Measurements from ENCODE around the gene PIAS2. TPM values are rescaled to one million over a fixed set of nuclear protein-coding genes. Genes with fewer than 3 reads are reported as not detected.

PIAS2 gene
- total and polyA plus RNA-seq, 5 donors, result 7.7 to 44.0 (median 40.6) TPM

DNA sequence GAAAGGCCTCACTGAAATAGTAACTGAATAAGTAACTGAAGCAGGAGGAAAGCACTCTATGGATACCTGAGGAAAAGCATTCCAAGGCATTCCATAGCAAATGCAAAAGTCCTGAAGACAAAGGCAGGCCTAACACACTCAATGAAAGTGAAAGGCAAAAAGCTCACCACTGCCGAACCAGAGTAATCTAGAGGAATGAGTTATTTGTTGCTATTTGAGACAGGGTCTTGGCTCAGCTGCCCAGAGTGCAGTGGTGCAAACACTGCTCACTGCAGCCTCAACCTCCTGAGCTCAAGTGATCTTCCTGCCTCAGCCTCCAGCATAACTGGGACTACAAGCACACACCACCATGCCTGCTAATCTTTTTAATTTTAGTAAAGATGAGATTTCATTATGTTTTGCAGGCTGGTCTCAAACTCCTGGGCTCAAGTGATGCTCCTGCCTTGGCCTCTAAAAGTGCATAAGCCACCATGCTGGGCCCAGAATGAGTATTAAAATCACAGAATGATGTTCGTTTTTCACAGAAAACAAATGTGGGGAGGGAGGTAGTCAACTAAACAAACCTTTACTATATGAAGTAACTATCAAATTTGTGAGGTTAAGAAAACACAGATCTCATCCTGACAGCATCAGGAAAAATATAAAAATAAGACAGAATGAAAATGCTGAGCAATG is 17.9 kb downstream of the PIAS2 start:
- Histone ChIP-seq H3K27me3 (ENCODE audit: control insufficient read depth, insufficient read depth) (no peaks in the 10 kb centered on the region), H3K4me1 (ENCODE audit: control insufficient read depth, insufficient read depth, low read length) (no peaks in the 10 kb centered on the region), H3K9me3 (ENCODE audit: control insufficient read depth, low read length) (no peaks in the 10 kb centered on the region), H3K27ac (ENCODE audit: low read length) (no peak overlapping the region), H3K4me3 (ENCODE audit: low read length) (no peak overlapping the region)
- intact Hi-C loops (cut with DNase I), result no loop called here
- ATAC-seq, result no peak
- 75% methylated on average over 2 of the region's 2 CpGs for WGBS
- DNase-seq, result no peak

DNA sequence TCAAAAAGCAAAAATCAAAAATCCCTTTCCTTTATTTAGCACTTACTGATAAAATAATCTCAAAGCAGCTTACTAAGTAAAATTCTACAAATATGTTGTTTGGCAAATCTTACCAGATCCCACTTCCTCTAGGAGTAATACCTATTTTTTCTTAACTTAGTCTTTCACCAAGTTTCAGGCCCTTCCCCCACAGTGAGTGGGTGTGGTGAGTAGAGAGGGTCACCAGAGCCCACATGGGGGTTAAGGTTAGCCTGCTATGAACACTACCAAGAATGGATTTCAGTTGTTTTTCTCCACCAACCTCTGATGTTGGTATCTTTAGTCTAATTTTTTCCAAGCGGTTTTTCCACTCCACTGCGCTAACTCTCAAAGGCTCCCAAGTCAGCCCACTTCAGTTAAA is 23.2 kb downstream of the PIAS2 start:
- peaks cover 1% of the 10 kb centered on the region for H3K4me1 ChIP-seq (ENCODE audit: control insufficient read depth, insufficient read depth, low read length)
- intact Hi-C loops (cut with DNase I), result no loop called here
- DNase-seq, result no peak
- no peak overlapping the region for H3K4me3 ChIP-seq (ENCODE audit: low read length)
- H3K9me3 ChIP-seq (ENCODE audit: control insufficient read depth, low read length), result no peaks in the 10 kb centered on the region
- H3K27ac ChIP-seq (ENCODE audit: low read length), result no peak overlapping the region
- no peak for ATAC-seq
- 98% methylated on average over 2 of the region's 2 CpGs for WGBS
- no peaks in the 10 kb centered on the region for H3K27me3 ChIP-seq (ENCODE audit: control insufficient read depth, insufficient read depth)

DNA sequence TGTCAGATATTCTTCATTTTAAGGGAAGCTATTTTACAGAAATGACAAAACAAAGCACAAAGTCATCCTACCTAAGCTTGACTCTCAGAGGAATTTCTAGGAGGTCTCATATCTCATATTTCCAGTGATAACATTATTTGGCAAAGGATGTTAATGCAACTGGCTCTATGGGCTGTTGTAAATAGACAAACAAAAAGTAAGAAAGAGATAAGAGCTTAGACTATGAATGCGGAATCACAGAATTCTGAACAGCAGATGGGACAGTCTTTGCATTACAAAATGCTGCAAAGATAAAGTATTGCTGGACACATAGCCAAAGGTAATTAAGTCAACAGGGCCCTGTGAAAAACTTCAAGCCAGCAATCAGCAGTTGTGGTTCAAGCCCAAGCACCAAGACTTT is 23.9 kb downstream of the PIAS2 start:
- H3K9me3 ChIP-seq (ENCODE audit: control insufficient read depth, low read length), result no peaks in the 10 kb centered on the region
- 67% methylated on average over 1 of the region's 1 CpG for WGBS
- ATAC-seq (no peak), DNase-seq (no peak)
- no peak overlapping the region for H3K4me3 ChIP-seq (ENCODE audit: low read length)
- H3K27ac ChIP-seq (ENCODE audit: low read length), result no peak overlapping the region
- peaks cover 1% of the 10 kb centered on the region for H3K4me1 ChIP-seq (ENCODE audit: control insufficient read depth, insufficient read depth, low read length)
- intact Hi-C loops (cut with DNase I), result no loop called here
- H3K27me3 ChIP-seq (ENCODE audit: control insufficient read depth, insufficient read depth), result no peaks in the 10 kb centered on the region

DNA sequence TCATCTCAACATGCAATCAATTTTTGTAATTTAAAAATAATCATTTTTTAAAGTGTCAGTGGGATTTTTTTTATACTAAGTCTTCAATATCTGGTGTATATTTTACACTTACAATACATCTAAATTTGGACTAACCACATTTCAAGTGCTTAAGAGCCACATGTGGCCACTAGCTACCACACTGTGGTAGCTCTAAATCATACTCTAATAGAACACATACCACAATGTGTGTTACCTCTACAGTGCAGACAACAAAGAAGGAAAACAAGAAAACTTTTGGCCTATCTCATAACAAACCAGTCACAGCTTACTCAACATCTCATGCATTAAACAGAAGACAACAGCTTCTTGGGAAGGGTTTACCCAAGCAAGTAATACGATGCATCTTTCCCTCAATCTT is 24.5 kb downstream of the PIAS2 start:
- 94% methylated on average over 1 of the region's 1 CpG for WGBS
- H3K4me3 ChIP-seq (ENCODE audit: low read length), result no peak overlapping the region
- no peaks in the 10 kb centered on the region for H3K27me3 ChIP-seq (ENCODE audit: control insufficient read depth, insufficient read depth)
- DNase-seq, result no peak
- H3K27ac ChIP-seq (ENCODE audit: low read length), result no peak overlapping the region
- ATAC-seq, result no peak
- peaks cover 1% of the 10 kb centered on the region for H3K4me1 ChIP-seq (ENCODE audit: control insufficient read depth, insufficient read depth, low read length)
- no peaks in the 10 kb centered on the region for H3K9me3 ChIP-seq (ENCODE audit: control insufficient read depth, low read length)
- intact Hi-C loops (cut with DNase I), result no loop called here

DNA sequence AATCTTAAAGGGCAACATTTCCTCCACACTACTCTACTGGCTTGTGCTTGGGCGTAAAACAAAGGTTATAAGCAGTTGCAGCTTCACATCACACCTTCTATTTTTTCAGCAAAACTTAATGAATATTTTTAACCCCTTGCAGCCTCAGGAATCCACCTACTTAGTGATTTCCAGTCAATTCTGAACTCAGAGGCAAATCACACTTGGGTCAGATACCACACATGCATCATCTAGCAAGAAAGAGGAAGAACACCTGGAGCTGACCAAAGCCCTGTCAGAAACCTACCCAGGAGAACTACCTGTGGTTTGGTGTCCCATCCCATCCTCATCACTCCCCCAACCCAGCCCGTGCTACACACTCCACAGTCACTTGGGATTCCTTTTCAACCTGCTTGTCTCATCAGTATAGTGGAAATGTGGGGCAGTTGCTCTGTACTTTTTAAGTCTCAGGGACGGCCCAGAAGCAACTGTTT is 25.5 kb downstream of the PIAS2 start:
- no peaks in the 10 kb centered on the region for H3K9me3 ChIP-seq (ENCODE audit: control insufficient read depth, low read length)
- peaks cover 1% of the 10 kb centered on the region for H3K4me1 ChIP-seq (ENCODE audit: control insufficient read depth, insufficient read depth, low read length)
- no peak overlapping the region for H3K4me3 ChIP-seq (ENCODE audit: low read length)
- intact Hi-C loops (cut with DNase I), result no loop called here
- H3K27me3 ChIP-seq (ENCODE audit: control insufficient read depth, insufficient read depth), result no peaks in the 10 kb centered on the region
- H3K27ac ChIP-seq (ENCODE audit: low read length), result no peak overlapping the region
- DNase-seq, result no peak
- no peak for ATAC-seq
- 73% methylated on average over 3 of the region's 3 CpGs for WGBS

DNA sequence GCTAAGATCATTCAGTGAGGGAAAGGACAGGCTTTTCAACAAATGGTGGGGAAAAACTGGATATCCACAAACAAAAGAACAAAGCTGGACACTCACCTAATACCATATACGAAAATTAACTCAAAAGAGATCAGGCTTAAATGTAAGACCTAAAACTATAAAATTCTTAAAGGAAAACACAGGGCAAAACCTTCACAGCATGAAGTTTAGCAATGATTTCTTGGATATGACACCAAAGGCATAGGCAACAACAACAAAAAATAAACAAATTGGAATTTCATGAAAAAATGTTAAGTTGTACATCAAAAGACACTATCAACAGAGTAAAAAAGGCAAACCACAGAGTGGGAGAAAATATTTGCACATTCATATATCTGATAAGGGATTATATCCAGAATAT is 28.3 kb downstream of the PIAS2 start:
- ATAC-seq (no peak), DNase-seq (no peak)
- intact Hi-C loops (cut with DNase I), result no loop called here
- WGBS, result 97% methylated on average over 1 of the region's 1 CpG
- Histone ChIP-seq H3K4me3 (ENCODE audit: low read length) (no peak overlapping the region), H3K9me3 (ENCODE audit: control insufficient read depth, low read length) (no peaks in the 10 kb centered on the region), H3K27me3 (ENCODE audit: control insufficient read depth, insufficient read depth) (no peaks in the 10 kb centered on the region), H3K4me1 (ENCODE audit: control insufficient read depth, insufficient read depth, low read length) (peaks cover 3% of the 10 kb centered on the region), H3K27ac (ENCODE audit: low read length) (no peak overlapping the region)

DNA sequence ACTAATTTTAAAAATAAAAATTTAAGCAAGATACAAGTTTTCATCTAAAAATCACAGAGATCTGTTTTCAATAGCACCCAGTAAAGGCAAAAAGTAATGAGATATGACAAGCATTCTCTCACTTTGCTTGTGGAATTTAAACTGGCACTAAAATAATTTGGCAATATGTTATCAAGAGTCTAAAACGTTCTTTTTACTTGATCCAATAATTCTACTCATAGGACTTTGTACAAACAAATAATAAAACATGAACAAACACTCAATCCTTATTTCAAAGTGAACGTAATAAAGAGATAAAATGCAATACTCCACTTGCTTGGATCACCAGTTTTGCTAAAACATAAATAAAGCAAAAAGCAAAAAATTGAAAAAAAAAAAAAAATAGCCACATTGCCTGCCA is 30.4 kb downstream of the PIAS2 start:
- Histone ChIP-seq H3K27me3 (ENCODE audit: control insufficient read depth, insufficient read depth) (no peaks in the 10 kb centered on the region), H3K27ac (ENCODE audit: low read length) (no peak overlapping the region), H3K9me3 (ENCODE audit: control insufficient read depth, low read length) (no peaks in the 10 kb centered on the region), H3K4me3 (ENCODE audit: low read length) (no peak overlapping the region), H3K4me1 (ENCODE audit: control insufficient read depth, insufficient read depth, low read length) (peaks cover 3% of the 10 kb centered on the region)
- ATAC-seq (no peak), DNase-seq (no peak)
- intact Hi-C loops (cut with DNase I), result no loop called here
- WGBS, result 46% methylated on average over 2 of the region's 2 CpGs

DNA sequence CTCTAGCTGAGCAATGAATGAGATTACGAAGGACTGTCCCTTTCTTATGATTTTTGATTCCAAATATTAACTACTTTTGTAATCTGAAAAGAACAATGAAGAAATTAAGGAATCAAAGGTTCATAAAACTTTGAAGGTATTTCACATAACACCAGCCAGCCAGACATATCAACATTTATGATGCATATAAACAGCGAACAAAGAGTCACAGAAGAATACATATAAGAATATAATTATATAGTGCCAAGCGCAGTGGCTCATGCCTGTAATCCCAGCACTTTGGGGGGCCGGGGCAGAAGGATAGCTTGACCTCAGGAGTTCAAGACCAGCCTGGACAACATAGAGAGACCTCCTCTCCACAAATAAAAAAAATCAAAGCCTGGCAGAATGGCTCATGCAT is 34.1 kb downstream of the PIAS2 start:
- intact Hi-C loops (cut with DNase I), result no loop called here
- no peaks in the 10 kb centered on the region for H3K9me3 ChIP-seq (ENCODE audit: control insufficient read depth, low read length)
- no peak for DNase-seq
- no peaks in the 10 kb centered on the region for H3K27me3 ChIP-seq (ENCODE audit: control insufficient read depth, insufficient read depth)
- H3K4me1 ChIP-seq (ENCODE audit: control insufficient read depth, insufficient read depth, low read length), result peaks cover 2% of the 10 kb centered on the region
- WGBS, result 95% methylated on average over 4 of the region's 4 CpGs
- H3K4me3 ChIP-seq (ENCODE audit: low read length), result no peak overlapping the region
- no peak overlapping the region for H3K27ac ChIP-seq (ENCODE audit: low read length)
- no peak for ATAC-seq

DNA sequence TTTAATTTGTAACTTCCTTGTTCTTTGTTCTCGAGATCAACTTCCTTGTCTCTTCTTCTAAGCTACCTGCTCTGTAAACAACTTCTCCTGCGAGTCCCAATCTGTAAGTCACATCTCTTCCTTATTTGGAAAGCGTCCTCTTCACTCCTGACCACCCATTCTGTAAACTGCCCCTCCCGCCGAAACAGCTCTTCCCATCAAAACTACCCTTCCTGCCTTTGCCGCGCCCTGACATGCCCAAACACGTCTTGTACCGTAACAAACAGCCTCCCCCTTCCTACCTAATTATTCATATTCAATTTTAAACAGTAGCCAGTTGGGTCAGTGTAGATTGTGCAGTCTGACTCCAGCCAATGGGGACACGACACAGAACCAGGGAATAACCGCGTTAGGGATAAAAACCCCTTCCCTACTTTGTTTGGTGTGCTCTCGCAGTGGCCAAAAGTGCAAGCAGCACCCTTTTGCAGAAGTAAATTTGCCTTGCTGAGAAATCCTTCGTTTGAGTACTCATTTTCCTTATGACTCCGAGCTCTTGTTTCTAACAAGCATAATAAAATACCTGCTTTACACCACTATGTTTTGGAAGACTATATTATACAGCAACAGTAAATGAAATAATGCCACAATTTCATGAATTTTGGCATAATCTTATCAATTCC is 39.8 kb downstream of the PIAS2 start:
- Histone ChIP-seq H3K4me1 (ENCODE audit: control insufficient read depth, insufficient read depth, low read length) (no peaks in the 10 kb centered on the region), H3K27me3 (ENCODE audit: control insufficient read depth, insufficient read depth) (no peaks in the 10 kb centered on the region), H3K4me3 (ENCODE audit: low read length) (no peak overlapping the region), H3K27ac (ENCODE audit: low read length) (no peak overlapping the region), H3K9me3 (ENCODE audit: control insufficient read depth, low read length) (no peaks in the 10 kb centered on the region)
- 96% methylated on average over 15 of the region's 15 CpGs for WGBS
- DNase-seq, result no peak
- no peak for ATAC-seq
- intact Hi-C loops (cut with DNase I), result no loop called here

DNA sequence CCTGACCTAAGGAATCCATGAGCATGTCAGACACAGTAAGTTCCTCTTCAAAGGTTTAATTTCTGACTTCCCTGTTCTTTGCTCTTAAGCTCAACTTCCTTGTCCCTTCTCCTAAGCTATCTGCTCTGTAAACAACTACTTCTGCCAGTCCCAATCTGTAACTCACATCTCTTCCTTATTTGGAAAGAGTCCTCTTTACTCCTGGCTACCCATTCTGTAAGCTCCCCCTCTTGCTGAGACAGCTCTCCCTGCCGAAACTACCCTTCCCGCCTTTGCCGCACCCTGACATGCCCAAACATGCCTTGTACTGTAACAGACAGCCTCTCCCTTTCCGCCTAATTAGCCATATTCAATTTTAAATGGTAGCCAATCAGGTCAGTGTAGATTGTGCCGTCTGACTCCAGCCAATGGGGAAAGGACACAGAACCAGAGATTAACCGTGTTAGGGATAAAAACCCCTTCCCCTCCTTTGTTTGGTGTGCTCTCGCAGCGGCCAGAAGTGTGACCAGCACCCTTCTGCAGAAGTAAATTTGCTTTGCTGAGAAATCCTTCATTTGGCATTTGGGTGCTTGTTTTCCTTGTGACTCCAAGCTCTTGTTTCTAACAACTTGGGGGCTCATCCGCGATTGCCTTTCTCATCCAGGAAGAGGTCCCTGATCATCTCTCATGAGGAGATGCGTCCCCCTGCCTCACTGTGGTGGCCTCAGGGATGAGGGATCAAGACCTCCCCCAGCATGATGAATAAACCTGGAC is 49.0 kb downstream of the PIAS2 start:
- intact Hi-C loops (cut with DNase I), result no loop called here

DNA sequence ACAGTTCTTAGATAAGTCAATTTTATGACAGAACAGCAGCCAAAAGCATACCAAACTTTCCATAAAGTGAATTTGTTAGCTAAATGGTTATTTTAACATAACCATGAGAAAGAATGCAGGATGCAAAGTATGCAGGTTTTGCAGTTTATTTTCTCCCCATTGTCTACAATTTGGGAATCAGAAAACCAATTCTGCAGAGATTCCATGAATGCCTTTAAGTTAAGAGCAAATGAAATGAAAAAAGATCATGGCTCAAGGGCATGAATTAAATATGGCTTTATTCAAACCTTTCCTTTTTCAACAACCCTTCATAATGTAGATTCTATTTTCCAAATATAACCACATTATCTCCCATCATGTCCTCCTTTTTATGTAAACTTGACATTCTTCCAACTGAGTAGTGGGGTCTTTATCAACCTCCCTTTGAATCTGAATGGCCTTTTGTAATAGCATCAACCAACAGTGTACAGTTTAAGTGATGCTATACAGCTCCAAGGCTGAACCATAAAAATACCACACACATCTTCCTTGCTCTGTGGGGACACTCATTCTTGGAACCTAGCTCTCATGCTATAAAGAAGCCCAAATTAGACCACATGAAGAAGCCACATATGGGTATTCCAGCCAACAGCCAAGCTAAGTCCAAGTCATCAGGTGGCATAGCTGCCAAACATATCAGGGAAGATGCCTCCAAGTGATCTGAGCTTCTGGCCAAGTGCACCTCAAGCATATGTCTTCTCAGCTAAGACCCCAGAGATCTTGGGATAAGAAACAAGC is 49.8 kb downstream of the PIAS2 start:
- DNase-seq (no peak), ATAC-seq (no peak)
- Histone ChIP-seq H3K4me3 (ENCODE audit: low read length) (no peak overlapping the region), H3K9me3 (ENCODE audit: control insufficient read depth, low read length) (peaks cover 5% of the 10 kb centered on the region), H3K27me3 (ENCODE audit: control insufficient read depth, insufficient read depth) (no peaks in the 10 kb centered on the region), H3K4me1 (ENCODE audit: control insufficient read depth, insufficient read depth, low read length) (no peaks in the 10 kb centered on the region), H3K27ac (ENCODE audit: low read length) (no peak overlapping the region)
- intact Hi-C loops (cut with DNase I), result no loop called here

More for the DNA sequence above, 49.0 kb downstream of the PIAS2 start:
- no peak for DNase-seq
- H3K9me3 ChIP-seq (ENCODE audit: control insufficient read depth, low read length), result peaks cover 5% of the 10 kb centered on the region
- H3K4me1 ChIP-seq (ENCODE audit: control insufficient read depth, insufficient read depth, low read length), result no peaks in the 10 kb centered on the region
- 95% methylated on average over 11 of the region's 11 CpGs for WGBS
- peak in 1 of 2 donors; percentile 22 for ATAC-seq
- H3K27me3 ChIP-seq (ENCODE audit: control insufficient read depth, insufficient read depth), result no peaks in the 10 kb centered on the region
- no peak overlapping the region for H3K4me3 ChIP-seq (ENCODE audit: low read length)
- H3K27ac ChIP-seq (ENCODE audit: low read length), result no peak overlapping the region
